COLO668 (cell line): ENCODE data around the gene PKD1.
A peak's percentile ranks its signal among the peaks of the same experiment; 100 is the strongest.

Source experiments
- DNase-seq: peaks from one replicate; lab custom pipeline; 2025; ENCODE audit not compliant: unreplicated experiment; lab: John Stamatoyannopoulos, UW

Gene PKD1

GRCh38 chr16:2078691-2079090 is 57.0 kb downstream of the PKD1 start:
- no peak for DNase-seq

GRCh38 chr16:2078096-2078495 is 57.6 kb downstream of the PKD1 start:
- no peak for DNase-seq

- DNase-seq = no peak
Measured at GRCh38 chr16:2077696-2078095, 58.0 kb downstream of the PKD1 start.

- DNase-seq = no peak
Measured at GRCh38 chr16:2077016-2077415, 58.7 kb downstream of the PKD1 start.

- no peak for DNase-seq
Measured at GRCh38 chr16:2076072-2076865, 59.4 kb downstream of the PKD1 start.

- DNase-seq = no peak
Measured at GRCh38 chr16:2075631-2076030, 60.1 kb downstream of the PKD1 start.

DNA sequence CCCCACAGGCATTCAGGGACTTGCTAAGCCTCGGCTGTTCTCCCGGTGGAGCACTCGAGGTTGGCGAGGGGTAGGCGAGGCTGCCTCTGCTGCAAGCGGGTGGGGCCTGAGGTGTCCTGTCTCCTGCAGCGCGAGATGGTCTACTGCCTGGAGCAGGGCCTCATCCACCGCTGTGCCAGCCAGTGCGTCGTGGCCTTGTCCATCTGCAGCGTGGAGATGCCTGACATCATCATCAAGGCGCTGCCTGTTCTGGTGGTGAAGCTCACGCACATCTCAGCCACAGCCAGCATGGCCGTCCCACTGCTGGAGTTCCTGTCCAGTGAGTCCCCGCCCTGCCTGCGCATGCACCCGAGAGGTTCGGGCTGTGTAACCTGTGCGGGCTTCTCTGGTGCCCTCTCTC is 61.6 kb downstream of the PKD1 start:
- DNase-seq = no peak

DNA sequence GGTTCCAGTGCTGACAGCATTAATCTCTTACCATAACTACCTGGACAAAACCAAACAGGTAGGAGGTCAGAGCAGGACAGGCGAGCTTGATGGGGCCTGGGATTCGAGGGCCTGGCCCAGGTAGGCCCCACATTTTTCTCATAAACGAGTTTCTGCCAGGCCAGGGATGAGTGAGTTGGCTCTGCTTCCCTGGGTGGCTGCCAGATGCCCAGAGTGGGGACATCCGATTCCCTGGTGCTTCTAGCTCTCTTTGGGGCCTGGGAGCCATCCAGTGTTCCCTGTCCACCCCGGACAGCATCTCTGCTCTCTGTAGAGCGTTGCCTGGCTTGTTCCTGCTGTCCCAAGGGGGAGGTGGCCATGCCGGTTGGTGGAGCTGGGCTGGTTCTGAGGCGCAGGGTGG is 62.8 kb downstream of the PKD1 start:
- no peak for DNase-seq

- DNase-seq = no peak
Measured at GRCh38 chr16:2071454-2072202, 64.1 kb downstream of the PKD1 start.

DNA sequence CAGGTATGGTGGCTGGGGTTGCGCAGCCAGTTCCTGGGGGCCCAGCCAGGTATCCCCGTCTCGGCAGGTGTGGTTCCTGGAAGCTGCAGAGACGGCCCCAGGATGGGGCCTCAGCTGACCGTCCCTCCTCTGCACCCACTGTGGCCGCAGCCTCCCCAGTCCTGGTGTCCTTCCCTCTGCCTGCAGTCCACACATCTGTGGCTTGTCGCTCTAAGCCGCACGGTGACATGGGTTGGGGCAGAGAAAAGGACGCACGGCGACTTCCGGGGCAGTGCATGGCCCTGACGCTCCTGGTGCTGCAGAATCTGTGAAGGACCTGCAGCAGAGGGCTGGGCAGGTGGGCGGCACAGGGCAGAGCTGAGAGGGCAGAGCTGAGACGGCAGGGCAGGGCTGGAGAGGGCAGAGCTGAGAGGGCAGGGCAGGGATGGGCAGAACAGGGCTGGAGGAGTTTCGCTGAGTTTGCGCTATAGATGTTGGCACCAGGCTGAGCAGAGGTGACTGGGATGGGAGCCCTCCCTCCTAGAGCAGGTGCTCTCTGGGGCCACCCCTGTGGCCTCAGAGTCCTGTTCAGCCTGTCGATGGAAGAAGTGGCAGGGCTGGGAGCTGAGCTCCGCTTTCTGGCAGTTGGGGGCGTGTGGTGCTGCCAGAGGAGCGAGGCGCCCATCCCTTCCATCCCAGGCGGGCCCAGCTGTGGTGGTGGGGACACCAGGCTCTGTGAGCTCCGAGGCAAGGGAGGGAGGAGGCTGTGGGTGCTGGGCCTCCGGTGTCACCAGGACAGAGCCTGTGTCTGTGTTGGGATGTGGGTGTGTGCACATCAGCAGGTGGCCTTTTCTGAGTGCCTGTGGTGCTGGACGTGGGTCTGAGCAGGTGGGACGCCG is 64.9 kb downstream of the PKD1 start:
- DNase-seq = no peak

DNA sequence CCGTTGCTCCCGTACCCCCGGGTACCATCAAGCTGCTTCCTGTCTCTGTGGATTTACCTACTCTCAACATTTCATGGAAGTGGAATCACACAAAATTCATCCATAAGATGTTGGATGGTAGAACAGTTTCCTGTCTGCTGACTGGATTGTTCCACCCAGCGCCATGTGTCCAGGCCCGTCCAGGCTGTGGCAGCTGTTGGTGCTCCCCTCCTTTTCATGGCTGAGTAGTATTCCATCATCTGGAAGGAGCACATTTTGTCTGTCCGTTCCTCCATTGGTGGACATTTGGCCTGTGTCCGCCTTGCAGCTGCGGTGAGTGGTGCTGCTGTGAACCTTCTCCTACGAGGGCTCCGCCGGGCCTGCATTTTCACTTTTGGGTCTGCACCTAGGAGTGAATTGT is 69.6 kb downstream of the PKD1 start:
- DNase-seq = no peak

GRCh38 chr16:2064368-2064945 is 71.2 kb downstream of the PKD1 start:
- DNase-seq = no peak

DNA sequence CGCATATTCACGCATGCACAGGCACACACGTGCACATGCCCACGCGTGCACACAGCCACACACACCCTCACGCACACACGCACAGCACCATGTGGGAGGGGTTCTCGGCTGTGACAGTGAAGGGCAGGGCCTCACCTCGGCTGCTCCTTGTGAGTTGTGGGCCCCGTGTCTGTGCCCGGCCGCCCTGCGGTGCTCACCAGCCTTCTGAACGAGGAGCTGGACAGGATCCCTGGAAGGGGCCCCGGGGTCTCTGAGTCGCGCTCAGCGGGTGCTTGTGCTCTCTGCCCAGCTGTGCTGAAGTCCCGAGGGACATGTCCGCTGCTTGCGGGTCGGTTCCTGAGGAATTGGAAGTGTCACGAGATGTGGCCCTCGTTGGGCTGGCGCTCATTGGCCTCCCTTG is 71.8 kb downstream of the PKD1 start:
- DNase-seq = no peak

DNA sequence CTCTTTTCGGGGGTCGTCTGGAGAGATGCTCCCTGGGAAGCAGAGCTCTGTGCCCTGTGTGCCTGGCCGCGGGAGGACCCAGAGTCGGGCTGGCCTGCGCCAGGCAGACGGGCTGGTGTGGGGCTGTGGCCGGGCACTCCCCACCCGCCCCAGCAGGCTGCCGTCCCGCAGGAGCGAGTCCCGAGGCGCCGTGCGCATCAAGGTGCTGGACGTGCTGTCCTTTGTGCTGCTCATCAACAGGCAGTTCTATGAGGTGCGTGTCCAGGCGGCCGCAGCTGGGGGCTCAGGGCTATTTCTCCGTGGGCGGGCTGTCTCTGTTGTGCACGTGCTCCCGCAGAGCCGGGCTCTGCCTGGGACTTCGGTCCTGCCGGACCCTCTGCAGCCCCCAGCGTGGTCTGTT is 72.9 kb downstream of the PKD1 start:
- no peak for DNase-seq

DNA sequence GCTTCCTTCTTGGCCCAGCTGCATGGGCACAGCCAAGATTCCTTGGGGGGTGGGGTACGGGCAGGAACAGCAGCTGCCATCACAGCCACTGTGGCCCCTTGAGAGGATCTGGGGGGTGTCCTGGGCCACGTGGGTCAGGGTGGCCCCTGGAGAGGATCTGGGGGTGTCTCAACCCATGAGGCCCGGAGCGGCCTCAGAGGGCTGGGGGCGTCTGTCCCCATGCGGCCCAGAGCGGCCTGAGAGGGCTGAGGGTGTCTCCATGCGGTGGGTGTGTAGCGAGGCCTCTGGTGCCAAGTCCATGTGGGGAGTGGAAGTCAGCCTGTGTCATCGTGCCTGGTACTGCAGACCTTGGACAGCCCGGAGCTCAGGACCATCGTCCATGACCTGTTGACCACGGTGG is 74.2 kb downstream of the PKD1 start:
- DNase-seq = no peak

DNA sequence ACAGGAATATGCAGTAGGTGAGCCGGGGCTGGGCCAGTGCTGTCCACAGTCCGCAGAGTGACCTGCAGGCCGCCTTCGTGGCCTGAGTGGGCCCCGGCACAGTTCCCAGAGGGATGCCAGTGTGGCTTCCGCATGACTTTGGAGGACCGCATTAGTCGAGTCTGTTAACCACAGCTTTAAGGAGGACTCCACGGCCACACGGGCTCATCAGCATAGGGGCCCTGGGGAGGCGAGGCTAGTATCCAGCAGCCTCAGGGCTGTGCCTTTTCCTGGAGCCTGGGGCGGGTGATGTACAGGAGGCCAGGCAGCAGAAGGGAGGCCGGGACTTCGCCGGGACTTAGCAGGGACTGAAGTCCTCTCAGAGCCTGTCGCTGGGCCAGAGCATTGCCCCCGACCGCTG is 74.7 kb downstream of the PKD1 start:
- DNase-seq = no peak

GRCh38 chr16:2060346-2060745 is 75.4 kb downstream of the PKD1 start:
- DNase-seq = no peak

DNA sequence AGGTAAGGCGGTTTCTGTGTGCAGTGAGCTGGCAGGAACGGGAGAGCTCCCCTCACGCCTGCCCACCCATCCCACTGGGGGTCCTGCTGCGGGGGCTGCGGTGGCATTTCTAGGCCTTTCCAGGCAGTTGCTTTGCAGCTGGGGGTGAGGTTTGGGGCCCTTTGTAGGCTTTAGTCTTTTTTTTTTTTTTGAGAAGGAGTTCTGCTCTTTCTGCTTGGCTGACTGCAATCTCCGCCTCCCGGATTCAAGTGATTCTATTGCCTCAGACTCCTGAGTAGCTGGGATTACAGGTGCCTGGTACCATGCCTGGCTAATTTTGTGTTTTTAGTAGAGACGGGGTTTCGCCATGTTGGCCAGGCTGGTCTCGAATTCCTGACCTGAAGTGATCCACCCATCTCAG is 76.8 kb downstream of the PKD1 start:
- no peak for DNase-seq

GRCh38 chr16:2058420-2058819 is 77.3 kb downstream of the PKD1 start:
- DNase-seq = no peak

DNA sequence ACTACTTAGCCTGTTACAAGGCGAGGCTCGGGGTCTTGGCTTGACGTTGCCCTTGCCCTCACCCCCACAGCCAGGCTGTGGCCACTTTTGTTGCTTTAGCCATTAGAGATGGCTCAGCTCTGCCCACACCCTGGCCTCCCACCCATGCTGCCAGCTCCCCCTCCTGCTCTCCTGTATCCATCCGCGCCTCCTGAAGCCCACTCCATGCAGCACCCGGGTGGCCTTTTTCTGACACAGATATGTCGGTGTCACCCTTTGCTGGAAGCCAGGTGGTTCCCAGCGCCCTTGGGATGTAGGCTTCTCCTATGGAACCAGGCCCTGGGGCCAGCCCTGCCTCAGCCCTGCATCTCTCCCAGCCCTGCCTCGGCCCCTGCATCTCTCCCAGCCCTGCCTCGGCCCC is 78.3 kb downstream of the PKD1 start:
- no peak for DNase-seq

DNA sequence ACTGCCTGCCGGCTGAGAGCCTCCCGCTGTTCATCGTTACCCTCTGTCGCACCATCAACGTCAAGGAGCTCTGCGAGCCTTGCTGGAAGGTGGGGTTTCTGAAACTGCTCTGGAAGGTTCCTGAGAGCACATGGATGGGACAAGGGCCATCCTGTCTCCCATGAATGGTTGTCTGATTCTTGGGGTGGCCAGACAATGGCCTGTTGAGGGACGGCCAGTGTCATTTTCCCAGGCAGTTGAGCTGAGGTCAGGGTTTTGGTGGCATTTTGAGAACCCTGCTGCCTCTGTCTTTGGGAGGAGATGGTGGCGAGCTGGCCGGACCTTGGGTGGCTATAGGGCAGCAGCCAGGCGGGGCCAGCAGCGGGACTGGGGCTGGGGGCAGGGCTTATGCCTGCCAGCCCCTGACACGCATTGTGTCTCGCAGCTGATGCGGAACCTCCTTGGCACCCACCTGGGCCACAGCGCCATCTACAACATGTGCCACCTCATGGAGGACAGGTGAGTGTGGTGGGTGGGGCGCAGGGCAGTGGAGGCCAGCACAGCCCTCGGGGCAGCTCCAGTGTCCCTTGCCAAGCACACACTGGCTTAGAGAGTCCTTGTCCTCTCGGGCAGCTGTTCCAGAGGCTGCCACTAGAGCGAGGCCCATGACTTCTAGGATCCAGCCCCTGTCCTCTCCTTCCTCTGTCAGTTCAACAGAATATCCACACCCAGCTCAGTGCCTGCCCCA is 78.9 kb downstream of the PKD1 start:
- peak; percentile 20 for DNase-seq
